ENCODE results near the gene DPP4.

Gene DPP4

DNA sequence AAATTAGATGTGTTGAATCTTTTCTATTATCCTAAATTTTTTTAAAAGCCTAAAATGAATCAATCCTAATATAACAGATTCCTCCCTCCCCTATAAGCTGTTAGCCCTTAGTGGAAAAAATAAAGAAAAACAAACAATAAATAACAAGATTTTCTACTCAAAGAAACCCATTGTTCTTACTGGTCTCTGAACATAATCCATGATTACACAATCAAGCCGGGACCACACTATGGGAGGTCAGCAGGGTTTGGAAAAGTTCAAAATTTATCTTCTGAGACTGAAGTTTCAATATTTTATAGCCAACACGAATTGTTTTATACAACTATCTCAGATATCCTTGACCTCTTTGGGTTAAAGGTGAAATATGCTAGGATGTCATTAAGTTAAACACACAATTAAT lies 57.9 kb downstream of the DPP4 start:
- POLR2A ChIA-PET, result no interaction called here
- Histone ChIP-seq H3K4me1 (ENCODE audit: control insufficient read depth, insufficient read depth, low read length) (no peaks in the 10 kb centered on the region), H3K4me3 (ENCODE audit: low read depth, low read length) (no peak overlapping the region), H3K36me3 (ENCODE audit: control insufficient read depth in 2 of 2, insufficient read depth in 1 of 2, low read length in 2 of 2) (no peaks in the 10 kb centered on the region), H3K9me3 (ENCODE audit: control insufficient read depth, insufficient read depth, low read depth, low read length) (no peaks in the 10 kb centered on the region), H3K27ac (ENCODE audit: extremely low read depth, low read depth, low read length) (no peak overlapping the region)
- TF ChIP-seq ZNF600 (tag by site-specific recombination; IDR thresholded peaks at IDR 0.05) (no peak), ZBTB17 (tag by site-specific recombination; IDR thresholded peaks at IDR 0.05) (no peak)
- CTCF ChIA-PET, result interaction anchor here (0.6 kb wide), 2 partner anchors 69 to 1160 kb away, joined by 3 read pairs; no protein-coding TSS in a partner anchor

DNA sequence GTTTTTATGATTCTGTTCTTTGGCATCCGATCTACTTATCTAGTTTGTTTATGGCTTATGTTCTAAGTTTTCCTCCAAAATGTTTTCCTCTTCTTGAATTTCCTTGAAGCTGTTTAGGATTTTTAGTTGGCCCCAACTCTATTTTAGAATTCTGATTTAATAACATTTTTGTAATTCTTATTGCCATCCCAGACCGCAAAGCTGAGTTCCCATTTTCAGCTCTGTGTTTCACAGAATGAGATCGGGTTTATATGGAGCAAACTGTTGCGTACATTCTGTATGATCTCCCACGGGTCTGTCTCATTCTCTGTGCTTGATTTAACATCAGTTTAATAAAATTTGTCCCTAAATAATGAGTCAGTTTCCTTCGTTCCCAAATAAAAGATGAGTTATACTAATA lies 59.3 kb downstream of the DPP4 start:
- no peaks in the 10 kb centered on the region for H3K9me3 ChIP-seq (ENCODE audit: control insufficient read depth, insufficient read depth, low read depth, low read length)
- no peak overlapping the region for H3K4me3 ChIP-seq (ENCODE audit: low read depth, low read length)
- ChIA-PET CTCF (interaction anchor here (0.6 to 0.7 kb wide), 2 partner anchors 293 to 427 kb away, joined by 3 read pairs; no protein-coding TSS in a partner anchor), POLR2A (no interaction called here)
- TF ChIP-seq ZNF664 (tag by site-specific recombination; IDR thresholded peaks at IDR 0.05) (no peak), ZNF544 (tag by site-specific recombination; IDR thresholded peaks at IDR 0.05) (no peak), ZNF777 (tag by site-specific recombination; IDR thresholded peaks at IDR 0.05; ENCODE audit: borderline replicate concordance) (no peak), ZBTB8A (tag by site-specific recombination; IDR thresholded peaks at IDR 0.05) (no peak), KLF7 (tag by site-specific recombination; IDR thresholded peaks at IDR 0.05; ENCODE audit: borderline replicate concordance) (no peak), YY1 (tag by site-specific recombination; IDR thresholded peaks at IDR 0.05) (no peak), ZNF585B (tag by site-specific recombination; IDR thresholded peaks at IDR 0.05) (no peak)
- TF ChIP-seq, protein P1, sequence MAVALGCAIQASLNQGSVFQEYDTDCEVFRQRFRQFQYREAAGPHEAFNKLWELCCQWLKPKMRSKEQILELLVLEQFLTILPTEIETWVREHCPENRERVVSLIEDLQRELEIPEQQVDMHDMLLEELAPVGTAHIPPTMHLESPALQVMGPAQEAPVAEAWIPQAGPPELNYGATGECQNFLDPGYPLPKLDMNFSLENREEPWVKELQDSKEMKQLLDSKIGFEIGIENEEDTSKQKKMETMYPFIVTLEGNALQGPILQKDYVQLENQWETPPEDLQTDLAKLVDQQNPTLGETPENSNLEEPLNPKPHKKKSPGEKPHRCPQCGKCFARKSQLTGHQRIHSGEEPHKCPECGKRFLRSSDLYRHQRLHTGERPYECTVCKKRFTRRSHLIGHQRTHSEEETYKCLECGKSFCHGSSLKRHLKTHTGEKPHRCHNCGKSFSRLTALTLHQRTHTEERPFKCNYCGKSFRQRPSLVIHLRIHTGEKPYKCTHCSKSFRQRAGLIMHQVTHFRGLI (tag by site-specific recombination; IDR thresholded peaks at IDR 0.05), result no peak
- H3K36me3 ChIP-seq (ENCODE audit: control insufficient read depth in 2 of 2, insufficient read depth in 1 of 2, low read length in 2 of 2), result no peaks in the 10 kb centered on the region
- no peak overlapping the region for H3K27ac ChIP-seq (ENCODE audit: extremely low read depth, low read depth, low read length)
- no peaks in the 10 kb centered on the region for H3K4me1 ChIP-seq (ENCODE audit: control insufficient read depth, insufficient read depth, low read length)

DNA sequence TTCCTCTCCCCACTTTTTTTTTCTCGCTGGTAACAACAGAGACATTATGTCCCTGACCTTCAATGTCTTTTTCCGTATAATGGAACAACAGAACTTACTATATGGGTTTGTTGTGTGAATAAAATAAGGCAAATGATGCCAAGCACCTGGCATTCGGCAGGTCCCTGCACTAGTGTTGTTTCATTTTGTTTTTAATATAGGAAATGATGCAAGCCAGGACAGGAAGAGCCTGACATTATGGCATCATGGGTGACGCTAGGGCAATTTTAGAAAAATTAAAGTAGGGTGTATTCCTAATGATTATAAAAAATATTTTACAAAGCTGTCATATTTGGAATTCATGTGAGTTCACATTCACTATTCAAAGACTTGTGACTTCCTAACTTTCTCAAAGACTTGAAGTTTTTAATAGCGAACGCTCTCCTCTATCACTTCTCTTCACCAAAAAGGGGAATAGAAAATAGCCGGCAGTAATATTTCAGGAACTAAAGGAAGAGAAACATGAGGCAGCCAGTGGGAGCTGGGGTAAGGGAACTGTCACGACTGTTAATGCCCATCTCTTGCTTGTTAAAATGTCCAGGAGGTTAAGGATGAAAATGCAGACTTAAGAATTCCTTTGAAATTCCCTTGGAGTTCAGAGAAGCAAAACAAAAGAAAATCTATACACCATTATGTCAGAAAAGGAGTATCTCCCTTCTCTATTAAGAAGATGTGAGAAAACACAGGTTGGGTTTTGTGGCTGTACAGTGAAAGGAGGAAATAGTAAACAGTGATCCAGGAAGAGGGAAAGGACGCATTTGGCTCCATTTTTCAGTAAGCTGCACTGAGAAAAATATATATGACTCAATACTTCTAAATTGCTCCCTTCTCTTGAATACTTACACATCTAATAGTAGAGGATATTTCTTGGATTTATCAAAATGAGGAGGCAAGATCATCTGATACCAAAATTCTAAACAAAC lies 60.2 kb downstream of the DPP4 start:
- no peaks in the 10 kb centered on the region for H3K4me1 ChIP-seq (ENCODE audit: control insufficient read depth, insufficient read depth, low read length)
- ChIA-PET POLR2A (no interaction called here), CTCF (interaction anchor here (0.6 to 0.7 kb wide), 2 partner anchors 115 to 294 kb away, joined by 3 read pairs; no protein-coding TSS in a partner anchor)
- H3K36me3 ChIP-seq (ENCODE audit: control insufficient read depth in 2 of 2, insufficient read depth in 1 of 2, low read length in 2 of 2), result no peaks in the 10 kb centered on the region
- H3K4me3 ChIP-seq (ENCODE audit: low read depth, low read length), result no peak overlapping the region
- H3K27ac ChIP-seq (ENCODE audit: extremely low read depth, low read depth, low read length), result no peak overlapping the region
- no peaks in the 10 kb centered on the region for H3K9me3 ChIP-seq (ENCODE audit: control insufficient read depth, insufficient read depth, low read depth, low read length)
- no peak for TF ChIP-seq ZNF747 (tag by site-specific recombination; IDR thresholded peaks at IDR 0.05)
- no peak for TF ChIP-seq KLF10 (tag by site-specific recombination; IDR thresholded peaks at IDR 0.05)
- no peak for TF ChIP-seq ZNF558 (tag by site-specific recombination; IDR thresholded peaks at IDR 0.05)
- TF ChIP-seq, protein P2, sequence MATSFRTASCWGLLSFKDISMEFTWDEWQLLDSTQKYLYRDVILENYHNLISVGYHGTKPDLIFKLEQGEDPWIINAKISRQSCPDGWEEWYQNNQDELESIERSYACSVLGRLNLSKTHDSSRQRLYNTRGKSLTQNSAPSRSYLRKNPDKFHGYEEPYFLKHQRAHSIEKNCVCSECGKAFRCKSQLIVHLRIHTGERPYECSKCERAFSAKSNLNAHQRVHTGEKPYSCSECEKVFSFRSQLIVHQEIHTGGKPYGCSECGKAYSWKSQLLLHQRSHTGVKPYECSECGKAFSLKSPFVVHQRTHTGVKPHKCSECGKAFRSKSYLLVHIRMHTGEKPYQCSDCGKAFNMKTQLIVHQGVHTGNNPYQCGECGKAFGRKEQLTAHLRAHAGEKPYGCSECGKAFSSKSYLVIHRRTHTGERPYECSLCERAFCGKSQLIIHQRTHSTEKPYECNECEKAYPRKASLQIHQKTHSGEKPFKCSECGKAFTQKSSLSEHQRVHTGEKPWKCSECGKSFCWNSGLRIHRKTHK (tag by site-specific recombination; IDR thresholded peaks at IDR 0.05), result no peak

DNA sequence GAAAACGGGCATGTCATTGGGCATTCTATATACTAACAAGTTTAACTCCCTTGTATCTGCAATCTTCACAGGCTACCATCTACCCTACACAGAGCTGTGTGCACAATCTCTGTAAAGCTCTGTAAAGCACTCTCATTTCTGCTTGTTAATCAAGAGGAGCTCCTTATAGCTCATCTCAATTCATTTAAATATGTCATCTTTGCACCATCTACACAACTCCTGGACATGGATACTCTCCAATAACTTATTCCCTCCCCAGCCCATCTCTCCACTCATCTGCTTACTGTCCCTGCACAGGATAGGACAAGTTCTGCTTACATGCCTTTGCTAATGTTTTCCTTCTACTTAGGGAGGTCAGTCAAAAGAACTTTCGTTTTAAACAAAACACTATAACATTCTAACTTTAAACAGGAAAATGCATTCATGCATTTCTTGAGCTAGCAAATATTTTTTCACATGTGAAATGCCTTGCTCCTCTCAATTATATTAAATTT lies 61.4 kb downstream of the DPP4 start:
- POLR2A ChIA-PET, result no interaction called here
- Histone ChIP-seq H3K36me3 (ENCODE audit: control insufficient read depth in 2 of 2, insufficient read depth in 1 of 2, low read length in 2 of 2) (no peaks in the 10 kb centered on the region), H3K9me3 (ENCODE audit: control insufficient read depth, insufficient read depth, low read depth, low read length) (no peaks in the 10 kb centered on the region), H3K27ac (ENCODE audit: extremely low read depth, low read depth, low read length) (no peak overlapping the region), H3K4me3 (ENCODE audit: low read depth, low read length) (no peak overlapping the region), H3K4me1 (ENCODE audit: control insufficient read depth, insufficient read depth, low read length) (no peaks in the 10 kb centered on the region)
- no peak for TF ChIP-seq ZNF23 (tag by site-specific recombination; IDR thresholded peaks at IDR 0.05; ENCODE audit: borderline replicate concordance)
- TF ChIP-seq MYNN (tag by site-specific recombination; IDR thresholded peaks at IDR 0.05; ENCODE audit: borderline replicate concordance), result no peak
- CTCF ChIA-PET, result interaction anchor here (0.7 kb wide), 1 partner anchor 781 kb away, joined by 3 read pairs; no protein-coding TSS in a partner anchor

All from HEK293 (cell line).